Right hindlimb (tissue), 1 donor: ENCODE measurements around the gene MTCL3.
A peak's percentile ranks its signal among the peaks of the same experiment; 100 is the strongest.

Experiments
- DNase-seq: peaks from one replicate; pipeline ENCODE4 v3.0.0-alpha.2; 2018

The MTCL3 gene

DNA sequence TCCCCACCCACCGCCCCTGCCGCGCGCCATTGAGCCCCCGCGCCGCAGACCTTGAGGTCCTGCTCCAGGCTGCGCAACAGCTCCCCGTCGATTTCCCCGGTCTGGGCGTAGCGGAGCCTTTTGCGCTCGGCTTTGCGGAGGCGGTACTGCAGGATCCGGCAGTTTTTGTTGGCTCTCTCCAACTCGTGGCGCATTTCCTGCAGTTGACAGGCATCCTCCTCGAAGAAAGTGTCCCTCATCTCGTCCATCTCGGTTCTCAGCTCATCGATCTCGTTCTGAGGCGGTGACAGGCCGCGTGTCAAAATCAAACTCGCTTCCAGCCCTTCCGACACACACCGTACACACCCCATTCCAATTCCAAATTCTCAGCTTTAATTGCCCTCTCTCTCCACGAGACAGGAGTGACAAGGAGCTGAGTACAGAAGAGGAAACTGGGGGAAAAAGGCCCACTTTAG lies 4.3 kb downstream of the MTCL3 start:
- peak; percentile 63 for DNase-seq

DNA sequence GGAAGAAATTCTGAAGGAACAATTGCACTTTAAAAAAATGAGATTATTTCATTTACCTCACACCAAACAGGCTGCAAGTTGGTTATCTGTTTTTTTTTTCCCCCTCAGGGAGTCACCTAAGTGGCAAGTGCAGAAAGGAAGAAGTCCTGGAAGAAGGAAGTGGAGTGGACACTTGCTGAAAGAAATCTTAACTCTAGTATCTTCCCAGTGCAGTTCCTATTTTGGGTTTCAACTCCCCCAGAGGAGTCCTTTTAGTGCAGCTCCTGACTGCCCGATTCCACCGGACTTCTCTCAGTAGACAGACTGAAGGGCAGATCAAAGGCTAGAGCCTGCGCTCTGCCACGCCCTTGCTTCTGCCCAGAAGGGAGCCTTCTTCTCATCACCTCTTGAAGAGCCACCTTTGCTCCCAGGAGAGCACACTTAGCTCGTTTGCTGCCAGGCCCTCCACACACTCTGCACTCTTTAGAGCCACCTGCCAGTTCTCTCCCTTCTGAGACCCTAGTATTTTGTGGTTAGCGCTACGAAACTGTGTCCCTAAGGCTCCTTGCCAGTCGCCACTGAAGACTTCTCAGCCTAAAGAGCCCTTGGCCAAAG lies 4.9 kb downstream of the MTCL3 start:
- no peak for DNase-seq

DNA sequence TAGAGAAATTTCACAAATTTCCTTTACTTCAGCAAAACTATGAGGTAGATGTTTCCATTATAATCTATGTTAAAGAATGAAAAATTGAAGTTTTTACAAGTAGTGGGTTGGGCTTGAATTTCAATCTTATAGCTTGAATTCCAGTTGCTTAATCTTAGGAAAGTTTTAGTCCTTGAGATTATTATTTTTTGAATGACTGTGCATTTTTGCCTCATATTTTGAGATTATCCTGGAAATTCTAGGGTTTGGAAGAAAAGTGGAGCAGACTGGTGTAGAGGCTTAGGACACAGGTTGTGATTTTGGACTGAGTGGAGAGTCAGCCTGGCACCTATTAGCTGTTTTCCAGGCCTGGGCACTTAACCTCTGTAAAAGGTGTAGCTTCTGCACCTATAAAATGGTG lies 5.7 kb downstream of the MTCL3 start:
- no peak for DNase-seq

DNA sequence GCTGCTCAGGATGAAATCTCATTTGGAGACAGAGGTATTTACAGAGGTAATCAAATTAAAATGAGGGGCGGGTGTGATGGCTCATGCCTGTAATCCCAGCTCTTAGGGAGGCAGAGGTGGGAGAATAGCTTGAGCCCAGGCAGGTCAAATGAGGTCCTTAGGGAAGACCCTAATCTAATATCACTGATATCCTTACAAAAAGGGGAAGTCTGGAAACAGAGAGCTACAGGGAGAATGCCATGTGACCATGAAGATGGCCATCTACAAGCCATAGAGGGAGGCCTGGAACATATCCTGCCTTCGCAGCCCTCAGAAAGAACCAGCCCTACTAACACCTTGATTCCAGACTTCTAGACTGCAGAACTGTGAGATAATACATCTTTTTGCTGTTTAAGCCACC lies 8.3 kb downstream of the MTCL3 start:
- no peak for DNase-seq

DNA sequence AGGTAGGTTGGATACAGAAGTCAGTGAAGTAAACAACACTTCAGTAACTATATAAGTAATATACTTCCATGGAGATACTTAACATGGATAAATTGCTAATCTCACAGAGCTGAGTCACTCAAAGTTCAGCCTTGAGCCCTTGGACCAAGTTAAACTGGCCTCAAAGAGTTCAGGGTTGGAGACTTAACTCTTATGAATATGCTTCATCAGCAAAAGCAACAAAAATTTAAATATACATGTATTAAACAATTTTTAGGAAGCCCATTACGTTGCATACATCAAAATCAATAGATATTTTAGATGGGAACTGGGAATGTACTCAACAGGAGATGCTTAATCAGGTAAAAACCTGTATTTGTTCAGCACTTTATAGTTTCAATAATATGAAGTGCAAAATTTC lies 12.2 kb downstream of the MTCL3 start:
- DNase-seq: no peak

DNA sequence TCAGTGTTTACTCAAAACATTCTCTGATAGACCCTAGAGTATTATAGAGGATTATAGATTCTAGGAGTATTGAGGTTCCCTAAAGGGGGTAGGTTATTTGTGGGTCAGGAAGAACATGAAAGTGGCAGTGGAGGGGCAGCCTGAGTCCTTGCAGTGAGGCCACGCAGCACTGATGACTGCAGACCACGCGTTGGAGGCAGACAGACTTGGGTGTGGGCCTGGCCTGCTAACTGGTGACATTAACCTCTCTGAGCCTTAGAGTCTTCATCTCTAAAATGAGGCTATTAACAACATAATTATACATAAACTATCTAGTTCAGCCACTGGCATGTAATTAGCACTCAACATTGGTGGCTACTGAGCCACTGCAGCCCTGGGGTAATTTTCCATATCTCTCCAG lies 16.1 kb downstream of the MTCL3 start:
- no peak for DNase-seq

DNA sequence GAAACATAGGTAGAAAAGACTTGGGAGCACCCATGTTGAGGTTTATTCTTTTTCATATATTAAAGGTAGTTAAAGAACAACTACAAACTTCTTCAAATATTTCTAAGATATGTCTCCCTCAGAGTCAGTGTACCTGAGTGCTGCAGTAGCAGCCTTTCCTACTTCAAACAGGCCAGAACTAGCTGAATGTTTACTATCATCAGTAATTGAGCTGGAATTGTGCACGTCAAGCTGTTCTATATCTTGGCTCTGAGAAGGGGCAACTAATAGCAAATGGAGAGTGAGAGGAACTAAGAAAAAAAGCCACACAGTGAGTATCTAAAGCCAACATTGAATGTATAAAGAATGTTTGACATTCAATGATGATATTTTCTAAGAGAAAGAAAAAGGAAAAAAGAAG lies 21.7 kb downstream of the MTCL3 start:
- DNase-seq: no peak

DNA sequence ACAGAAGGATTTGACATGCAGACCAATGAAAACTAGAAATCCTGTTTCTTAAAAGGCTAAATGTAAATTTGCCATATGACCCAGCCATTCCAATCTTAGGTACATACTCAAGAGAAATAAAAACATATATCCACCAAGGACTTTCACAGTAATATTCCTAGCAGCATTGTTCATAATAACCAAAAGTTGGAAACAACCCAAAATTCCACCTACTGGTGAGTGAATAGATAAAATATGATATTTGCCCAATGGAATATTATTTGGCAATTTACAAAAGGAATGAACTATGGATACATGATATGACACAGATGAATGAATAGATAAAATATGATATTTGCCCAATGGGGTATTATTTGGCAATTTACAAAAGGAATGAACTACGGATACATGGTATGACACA lies 22.7 kb downstream of the MTCL3 start:
- DNase-seq: no peak

DNA sequence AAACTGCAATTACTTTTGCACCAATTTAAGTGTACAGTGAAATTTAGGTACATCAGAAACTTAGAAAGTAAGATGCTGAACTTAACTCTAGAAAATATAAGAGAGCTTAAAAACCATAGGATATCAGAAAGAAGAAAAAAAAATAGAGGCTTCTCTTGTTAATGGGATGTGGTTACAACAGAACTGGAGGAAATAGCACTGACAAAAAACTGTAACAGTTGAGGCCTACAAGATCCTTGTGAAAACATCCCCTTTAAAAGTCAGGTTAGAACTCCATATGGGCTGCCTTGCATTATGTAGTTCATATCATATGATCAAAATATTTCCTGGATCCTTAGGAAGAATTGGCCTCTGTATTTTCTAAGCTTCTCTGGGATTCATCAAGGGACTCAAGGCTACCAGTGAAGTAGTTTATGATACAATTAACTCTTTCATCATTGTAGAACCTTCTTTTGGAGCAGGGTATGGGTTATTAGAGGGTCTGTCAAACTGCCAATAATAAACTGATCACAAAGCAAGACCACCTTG lies 24.8 kb downstream of the MTCL3 start:
- no peak for DNase-seq

DNA sequence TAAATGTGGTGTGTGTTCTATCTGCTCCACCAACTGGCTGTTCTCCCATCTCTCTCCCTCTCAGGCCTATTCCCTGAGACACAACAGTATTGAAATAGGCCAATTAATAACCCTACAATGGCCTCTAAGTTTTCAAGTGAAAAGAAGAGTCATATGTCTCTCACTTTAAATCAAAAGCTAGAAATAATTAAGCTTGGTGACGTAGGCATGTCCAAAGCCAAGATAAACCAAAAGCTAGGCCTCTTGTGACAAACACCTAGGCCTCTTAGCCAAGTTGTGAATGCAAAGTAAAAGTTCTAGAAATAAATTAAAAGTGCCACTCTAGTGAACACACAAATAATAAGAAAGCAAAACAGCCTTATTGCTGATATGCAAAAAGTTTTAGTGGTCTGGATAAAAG lies 29.9 kb downstream of the MTCL3 start:
- DNase-seq: no peak

DNA sequence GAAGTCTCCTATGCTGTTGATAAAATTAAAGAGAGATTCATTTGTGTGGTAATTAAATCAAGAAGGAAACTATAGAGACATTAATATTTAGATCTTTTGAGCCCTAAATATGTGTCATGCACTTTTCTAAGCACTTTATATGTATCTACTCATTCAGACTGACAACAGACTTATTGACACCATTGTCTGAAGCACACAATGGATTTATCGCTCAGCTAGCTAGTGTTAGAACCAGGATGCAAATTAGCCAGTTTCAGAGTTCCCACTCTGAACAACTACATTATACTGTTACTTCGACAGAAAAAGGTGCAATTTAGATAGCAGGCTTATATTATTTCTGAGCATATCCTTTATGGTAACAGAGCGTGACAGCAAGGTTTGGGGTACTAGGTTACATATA lies 32.2 kb downstream of the MTCL3 start:
- DNase-seq: no peak

DNA sequence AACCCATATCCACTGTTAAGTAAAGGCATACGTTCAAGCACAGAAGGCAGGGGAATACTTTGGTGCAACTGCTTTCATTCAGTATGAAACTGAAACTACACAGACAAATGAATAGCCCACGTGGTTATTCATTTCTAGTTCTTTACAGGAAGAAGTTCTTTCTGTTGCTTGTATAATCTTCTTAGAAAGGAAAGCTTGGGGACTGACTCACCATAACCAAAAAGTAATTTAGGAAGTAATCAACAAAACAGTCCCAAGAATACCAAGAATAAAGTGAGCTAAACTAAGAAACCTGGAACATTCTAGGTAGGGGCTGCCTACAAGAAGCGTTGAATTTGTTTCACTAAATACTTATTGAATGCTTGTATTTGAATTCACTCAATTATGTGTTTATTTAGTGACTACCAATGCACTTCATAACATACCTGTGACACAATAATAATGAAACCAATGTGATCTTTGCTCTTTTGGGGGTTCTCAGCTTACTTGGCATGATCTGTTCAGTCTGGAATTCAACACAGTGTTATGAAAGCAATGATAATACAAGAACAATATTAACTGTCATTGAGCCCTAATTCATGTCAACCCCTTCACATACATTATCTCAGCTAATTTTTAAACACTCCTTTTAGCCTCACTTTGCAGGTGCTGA lies 34.8 kb downstream of the MTCL3 start:
- no peak for DNase-seq

DNA sequence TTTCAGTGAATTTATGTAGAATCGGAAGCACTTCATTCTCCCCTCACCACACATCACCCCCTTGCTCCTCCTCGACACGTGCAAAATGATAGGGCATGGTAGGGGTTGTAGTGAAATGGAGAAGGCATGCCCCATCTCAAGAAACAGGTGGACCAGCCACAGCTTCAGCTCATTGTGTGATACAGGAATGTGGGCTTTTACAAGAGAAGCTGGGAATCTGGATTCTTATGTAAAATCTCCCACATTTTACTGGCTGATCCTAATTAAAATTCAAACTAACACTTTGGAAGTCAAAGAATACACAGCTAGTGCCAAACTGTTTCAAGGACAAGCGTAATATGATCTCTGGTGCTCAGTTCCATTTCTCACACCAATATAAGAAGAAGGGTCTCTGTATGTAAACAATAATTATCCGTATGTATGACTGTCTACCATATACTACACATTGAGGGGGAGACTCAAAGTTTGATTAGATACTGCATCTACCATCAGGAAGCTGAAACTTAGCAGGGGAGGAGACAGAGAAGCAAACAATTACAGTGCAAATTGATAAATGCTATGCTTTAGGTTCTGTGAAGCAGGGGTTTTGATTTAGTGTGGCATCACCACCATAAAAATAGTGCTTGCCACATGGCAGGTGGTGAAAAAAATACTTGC lies 35.6 kb downstream of the MTCL3 start:
- no peak for DNase-seq

DNA sequence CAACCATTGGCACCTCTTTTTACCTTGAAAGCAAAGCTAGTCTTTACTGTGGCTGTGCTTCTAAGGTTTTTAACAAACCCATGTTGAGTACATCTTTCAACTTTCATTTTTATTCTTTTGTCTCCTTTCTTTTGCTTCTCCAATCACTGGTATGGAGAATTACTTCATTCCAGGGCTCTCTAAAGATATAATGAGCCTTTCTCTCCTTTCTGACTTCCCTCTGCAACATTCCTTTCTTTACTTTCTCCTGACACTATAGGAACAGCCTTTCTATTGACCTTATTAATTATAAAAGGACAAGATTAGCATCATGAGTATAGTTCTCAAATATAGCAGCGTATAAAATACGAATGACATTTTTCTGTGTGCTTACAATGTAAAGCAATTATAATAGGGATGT lies 36.8 kb downstream of the MTCL3 start:
- no peak for DNase-seq

DNA sequence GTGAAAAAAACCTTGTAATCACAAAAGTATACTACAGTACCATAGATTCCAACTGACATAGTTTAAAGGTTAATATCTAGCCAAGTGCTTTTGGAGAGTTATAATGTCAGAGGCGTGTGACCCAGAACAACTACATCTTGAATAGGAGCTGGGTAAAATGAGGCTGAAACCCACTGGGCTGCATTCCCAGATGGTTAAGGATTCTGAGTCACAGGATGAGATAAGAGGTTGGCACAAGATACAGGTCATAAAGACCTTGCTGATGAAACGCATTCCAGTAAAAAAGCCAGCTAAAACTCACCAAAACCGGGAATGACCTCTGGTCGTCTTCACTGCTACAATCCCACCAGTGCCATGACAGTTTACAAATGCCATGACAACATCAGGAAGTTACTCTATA lies 37.5 kb downstream of the MTCL3 start:
- no peak for DNase-seq

DNA sequence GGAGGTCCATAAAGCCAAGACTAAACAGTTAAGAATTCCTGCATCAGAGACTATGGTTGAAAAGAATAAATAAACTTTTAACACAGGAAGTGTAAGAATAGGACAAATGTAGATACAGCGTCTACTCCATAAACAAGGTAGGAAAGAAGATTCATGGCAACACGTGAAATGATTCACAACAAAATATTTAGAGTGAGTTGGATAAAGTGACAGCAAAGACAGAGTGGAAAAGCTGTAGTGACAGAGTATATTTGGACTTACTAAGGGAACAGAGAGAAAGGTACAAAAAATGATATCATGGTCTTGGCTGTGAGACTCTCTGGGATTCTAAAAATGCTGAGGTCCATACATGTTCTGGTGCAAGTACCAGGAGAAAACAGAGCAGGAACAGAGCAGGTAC lies 38.0 kb downstream of the MTCL3 start:
- no peak for DNase-seq

DNA sequence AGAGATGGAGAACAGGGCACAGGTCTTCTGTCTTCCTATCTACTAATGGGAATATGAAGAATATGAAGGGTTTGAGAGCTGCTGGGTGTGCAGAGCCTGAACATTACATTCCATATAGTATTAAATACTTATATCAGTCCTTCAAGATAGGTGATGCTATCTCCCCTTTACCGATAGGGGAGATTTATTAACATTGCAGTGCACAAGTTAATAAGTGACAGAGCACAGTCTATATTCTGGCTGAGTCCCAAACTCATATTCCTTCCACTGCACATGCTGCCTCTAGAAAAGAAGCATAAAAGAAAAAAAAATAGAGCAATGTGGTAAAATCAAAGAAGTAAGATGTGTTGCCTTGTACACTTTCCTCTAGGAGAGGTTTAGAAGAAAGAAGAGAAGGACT lies 41.5 kb downstream of the MTCL3 start:
- no peak for DNase-seq

DNA sequence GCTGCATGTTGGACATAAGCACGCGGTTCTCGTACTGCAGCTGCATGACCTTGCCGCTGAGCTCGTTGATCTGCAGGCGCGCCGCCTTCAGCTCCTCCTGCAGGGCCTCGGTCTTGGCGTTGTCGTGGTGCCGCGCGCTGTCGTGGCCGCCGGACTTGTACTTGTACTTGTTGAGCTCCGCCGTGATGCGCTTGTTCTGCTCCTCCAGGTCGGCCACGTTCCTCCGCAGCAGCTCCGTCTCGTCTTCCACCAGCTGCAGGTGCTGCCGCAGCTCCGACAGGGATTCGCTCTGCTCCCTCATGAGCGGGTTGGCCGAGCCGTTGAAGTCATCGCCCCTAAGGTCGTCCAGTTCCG lies 43.3 kb downstream of the MTCL3 start:
- DNase-seq: no peak

DNA sequence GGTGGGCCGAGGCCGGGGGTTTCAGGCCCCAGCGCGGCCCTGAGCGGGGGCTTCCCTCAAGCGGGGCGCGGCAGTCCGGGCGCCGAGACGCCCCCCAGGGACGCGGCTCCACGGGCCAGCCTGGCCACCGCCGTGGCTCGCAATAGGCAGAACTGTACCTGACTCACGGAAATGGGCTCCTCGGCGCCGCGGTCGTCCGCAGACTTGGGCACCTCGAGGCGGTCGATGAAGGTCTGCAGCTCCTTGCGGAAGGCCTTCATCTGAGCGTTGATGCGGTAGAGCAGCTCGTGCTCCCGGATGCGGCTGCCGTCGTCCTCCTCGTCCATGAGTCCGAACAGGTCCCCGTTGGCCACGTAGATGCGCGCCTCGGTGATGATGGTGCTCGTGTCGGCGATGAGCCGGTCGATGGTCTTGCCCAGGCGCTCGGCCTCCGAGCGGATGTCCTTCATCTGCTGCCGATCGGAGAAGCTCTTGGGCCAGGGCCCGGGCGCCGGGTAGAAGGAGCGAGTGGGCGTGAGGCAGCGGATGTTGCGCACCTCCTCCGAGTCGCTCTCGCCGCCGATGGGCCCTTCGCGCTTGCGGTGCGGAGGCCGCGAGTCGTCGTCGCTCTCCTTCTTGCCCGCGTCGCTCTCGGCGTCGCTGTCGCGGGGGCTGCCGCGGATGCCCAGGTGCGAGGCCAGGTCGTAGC lies 43.9 kb downstream of the MTCL3 start:
- DNase-seq: no peak

DNA sequence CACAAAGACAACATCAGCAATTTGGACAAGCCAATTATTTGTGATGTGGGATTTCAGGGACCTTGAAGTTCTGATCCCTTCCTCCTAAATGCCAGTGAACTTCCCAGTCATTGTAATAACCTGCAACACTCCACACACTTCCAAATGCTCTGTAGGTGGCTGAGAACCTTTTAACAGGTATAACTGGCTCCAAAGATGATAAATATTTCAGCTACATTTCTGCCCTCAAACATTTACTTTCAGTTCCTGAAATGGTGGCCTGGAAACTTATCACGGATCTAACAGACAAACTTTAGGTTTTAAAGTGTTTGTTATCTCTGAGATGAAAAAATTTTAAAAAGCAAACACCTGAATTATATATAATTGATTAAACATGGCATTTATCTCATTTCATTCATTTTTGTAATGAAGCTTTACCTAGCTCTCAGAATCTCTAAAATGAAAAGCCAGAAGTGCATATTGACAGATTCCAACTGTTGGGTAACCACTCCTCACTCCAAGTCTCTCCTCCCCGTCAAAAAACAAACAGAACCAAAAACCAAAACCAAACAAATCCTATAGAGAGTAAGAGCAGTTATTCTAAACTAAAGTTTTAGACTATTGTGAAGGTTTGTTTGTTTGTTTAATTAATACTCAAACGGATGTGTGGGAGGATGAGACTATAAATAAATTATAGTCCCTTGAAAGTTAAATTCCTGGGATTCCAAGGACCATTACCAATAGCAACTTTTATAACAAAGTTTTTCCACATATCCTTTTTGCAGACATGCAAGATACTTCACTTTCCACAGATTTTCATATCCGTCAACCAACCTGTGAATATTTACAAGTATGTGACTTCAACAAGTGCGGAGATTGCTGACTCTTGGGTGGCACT lies 47.5 kb downstream of the MTCL3 start:
- no peak for DNase-seq

DNA sequence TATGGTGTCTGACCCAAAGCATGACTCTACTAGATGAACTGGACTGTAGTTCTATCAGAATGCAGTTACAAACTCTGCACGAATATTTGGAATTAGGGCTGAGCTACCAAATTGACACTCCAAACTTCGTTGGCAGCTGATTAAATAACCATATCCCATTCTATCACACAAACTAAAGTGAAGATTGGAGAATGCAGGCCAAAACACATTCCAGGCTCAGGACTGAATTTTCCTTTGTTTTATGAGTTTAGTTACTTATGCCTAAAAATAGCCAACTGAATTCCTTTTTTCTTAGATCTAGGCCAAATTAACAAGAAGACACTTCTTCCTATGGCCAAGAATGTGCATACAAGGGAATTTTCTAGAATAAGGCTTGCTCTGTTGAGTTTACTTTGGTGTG lies 50.2 kb downstream of the MTCL3 start:
- no peak for DNase-seq

DNA sequence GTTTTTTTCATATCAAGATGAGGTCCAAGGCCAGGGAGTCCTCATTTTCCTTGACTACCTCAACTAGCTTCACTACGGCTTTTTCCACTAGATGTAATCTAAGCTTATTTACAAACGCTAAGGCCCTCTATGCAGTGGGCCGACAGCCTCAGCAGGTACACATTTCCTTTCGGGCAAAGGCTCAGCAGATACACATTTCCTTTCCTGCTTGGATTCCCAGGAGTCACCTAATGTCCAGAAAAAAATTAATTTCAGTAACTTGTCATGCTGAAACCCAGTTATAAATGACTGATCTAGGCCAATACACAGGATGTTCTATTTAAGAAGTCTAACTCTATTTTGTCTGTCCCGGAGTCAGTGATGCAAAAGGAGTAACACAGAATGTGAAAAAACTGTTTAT lies 52.7 kb downstream of the MTCL3 start:
- no peak for DNase-seq
